ENCODE data around the gene PKHD1.

- TF ChIP-seq GATA2 (IDR thresholded peaks at IDR 0.05; ENCODE audit: low read depth, low read length) (no peak), GATA3 (IDR thresholded peaks at IDR 0.05; ENCODE audit: low read depth, low read length) (no peak)
Observed at GRCh38 chr6:51866867-51867266, 220.5 kb downstream of the PKHD1 start.

Measured in SH-SY5Y (cell line).